NT2/D1 (cell line): ENCODE measurements around the gene F5.

Experiments
- DNase-seq: peaks from one replicate; pipeline ENCODE4 v3.0.0-alpha.2; 2011; ENCODE audit warnings: low read depth, low spot score
- H3K27me3 ChIP-seq: 2 replicates; pipeline ENCODE4 v1.6.0; 2011; ENCODE audit warnings: mild to moderate bottlenecking; ENCODE audit not compliant: insufficient read length, insufficient read depth
- H3K36me3 ChIP-seq: 2 replicates; pipeline ENCODE4 v1.6.1; 2011; ENCODE audit warnings: mild to moderate bottlenecking, low read length, mixed read lengths; ENCODE audit not compliant: insufficient read depth, insufficient read length
- H3K4me1 ChIP-seq: 2 replicates; pipeline ENCODE4 v1.5.1; 2011; ENCODE audit not compliant: insufficient read depth, insufficient read length
- H3K4me3 ChIP-seq: 2 replicates; pipeline ENCODE4 v1.5.1; 2011; ENCODE audit warnings: low read depth; ENCODE audit not compliant: insufficient read length
- H3K9ac ChIP-seq: 2 replicates; pipeline ENCODE4 v1.6.0; 2011; ENCODE audit warnings: low read depth; ENCODE audit not compliant: insufficient read length
- H3K9me3 ChIP-seq: 2 replicates; pipeline ENCODE4 v1.5.1; 2011; ENCODE audit warnings: mild to moderate bottlenecking, low read length; ENCODE audit not compliant: insufficient read depth
- SUZ12 ChIP-seq: IDR thresholded peaks from 2 replicates; pipeline ENCODE4 v1.6.1; 2011; ENCODE audit not compliant: insufficient read length, insufficient read depth; ENCODE audit errors: extremely low read depth
- YY1 ChIP-seq: IDR thresholded peaks from 2 replicates; pipeline ENCODE4 v1.6.1; 2011; ENCODE audit not compliant: insufficient read length, insufficient read depth
- ZNF274 ChIP-seq: IDR thresholded peaks from 2 replicates; pipeline ENCODE4 v1.6.1; 2011; ENCODE audit warnings: mild to moderate bottlenecking, low read depth, low read length

The F5 gene

GRCh38 chr1:169493251-169493650 lies 93.0 kb downstream of the F5 start:
- H3K27me3 ChIP-seq = no peaks in the 10 kb centered on the region
- H3K9ac ChIP-seq = no peak overlapping the region
- no peak for TF ChIP-seq YY1
- no peak for TF ChIP-seq SUZ12
- no peak for TF ChIP-seq ZNF274
- no peaks in the 10 kb centered on the region for H3K9me3 ChIP-seq
- no peak overlapping the region for H3K4me3 ChIP-seq
- H3K36me3 ChIP-seq = no peaks in the 10 kb centered on the region
- H3K4me1 ChIP-seq = no peaks in the 10 kb centered on the region
- no peak for DNase-seq

DNA sequence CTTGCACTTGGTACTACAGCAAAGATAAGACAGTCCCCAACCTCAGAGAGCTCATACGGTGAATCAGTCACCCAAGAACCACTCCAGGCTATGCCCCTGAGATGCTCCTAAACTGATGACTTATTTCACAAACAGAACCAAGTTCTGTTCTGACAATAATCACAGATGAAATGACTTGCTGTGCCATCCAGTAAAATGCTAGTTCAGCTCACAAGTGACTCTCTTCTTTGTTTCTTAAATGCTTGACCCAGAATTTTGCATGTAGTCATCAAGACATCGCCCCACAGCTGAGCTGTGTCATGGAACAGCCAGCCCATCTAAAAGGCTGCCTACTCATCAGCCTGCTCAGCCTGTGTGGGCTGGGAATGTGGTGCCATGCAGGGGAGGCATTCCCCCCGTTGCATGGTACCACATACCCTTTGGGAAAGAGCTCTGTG lies 94.4 kb downstream of the F5 start:
- Histone ChIP-seq H3K36me3 (no peaks in the 10 kb centered on the region), H3K9ac (no peak overlapping the region), H3K4me3 (no peak overlapping the region), H3K4me1 (no peaks in the 10 kb centered on the region), H3K27me3 (no peaks in the 10 kb centered on the region), H3K9me3 (peaks cover 9% of the 10 kb centered on the region; the same call in 1 of the 2 replicates)
- TF ChIP-seq YY1 (no peak), SUZ12 (no peak), ZNF274 (no peak)
- no peak for DNase-seq

DNA sequence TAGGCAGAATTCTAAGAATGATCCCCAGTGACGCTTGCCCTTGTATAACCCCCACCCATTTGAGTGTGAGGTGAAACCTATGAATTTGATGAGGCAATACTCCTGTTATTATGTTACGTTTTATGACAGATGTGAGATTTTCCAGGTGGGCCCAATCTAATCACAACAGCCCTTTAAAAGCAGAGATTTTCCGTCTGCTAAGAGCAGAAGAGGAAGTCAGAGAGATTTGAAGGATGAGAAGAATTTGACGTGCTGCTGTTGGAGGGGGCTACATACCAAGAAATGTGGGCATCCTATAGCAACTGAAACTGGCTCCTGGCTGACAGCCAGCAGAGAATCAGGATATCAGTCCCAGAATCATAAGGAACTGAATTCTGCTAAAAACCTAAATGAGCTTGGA lies 98.1 kb downstream of the F5 start:
- H3K36me3 ChIP-seq = no peaks in the 10 kb centered on the region
- DNase-seq = no peak
- H3K4me1 ChIP-seq = no peaks in the 10 kb centered on the region
- peaks cover 15% of the 10 kb centered on the region for H3K27me3 ChIP-seq
- TF ChIP-seq YY1 (no peak), SUZ12 (no peak), ZNF274 (no peak)
- no peak overlapping the region for H3K4me3 ChIP-seq
- H3K9ac ChIP-seq = no peak overlapping the region
- H3K9me3 ChIP-seq = peaks cover 12% of the 10 kb centered on the region; the same call in 1 of the 2 replicates

DNA sequence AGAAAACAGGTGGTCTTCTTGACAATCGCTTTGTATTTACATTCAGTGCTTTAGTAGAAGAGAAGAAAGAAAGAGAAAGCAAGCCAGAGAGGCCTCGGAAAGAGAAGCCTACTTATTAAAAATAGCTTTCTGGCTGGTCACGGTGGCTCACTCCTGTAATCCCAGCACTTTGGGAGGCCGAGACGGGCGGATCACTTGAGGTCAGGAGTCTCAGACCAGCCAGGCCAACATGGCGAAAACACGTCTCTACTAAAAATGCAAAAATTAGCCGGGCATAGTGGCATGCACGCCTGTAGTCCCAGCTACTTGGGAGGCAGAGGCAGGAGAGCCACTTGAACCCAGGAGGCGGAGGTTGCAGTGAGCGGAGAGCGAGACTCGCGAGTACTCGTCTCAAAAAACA lies 98.7 kb downstream of the F5 start:
- Histone ChIP-seq H3K4me3 (no peak overlapping the region), H3K9me3 (peaks cover 12% of the 10 kb centered on the region; the same call in 1 of the 2 replicates), H3K4me1 (no peaks in the 10 kb centered on the region), H3K9ac (no peak overlapping the region), H3K27me3 (peaks cover 15% of the 10 kb centered on the region), H3K36me3 (no peaks in the 10 kb centered on the region)
- no peak for DNase-seq
- TF ChIP-seq SUZ12 = no peak
- no peak for TF ChIP-seq YY1
- TF ChIP-seq ZNF274 = no peak

GRCh38 chr1:169487133-169487532 lies 99.1 kb downstream of the F5 start:
- no peak for DNase-seq
- no peaks in the 10 kb centered on the region for H3K36me3 ChIP-seq
- no peak overlapping the region for H3K9ac ChIP-seq
- TF ChIP-seq SUZ12 (no peak), ZNF274 (no peak)
- no peak overlapping the region for H3K4me3 ChIP-seq
- peaks cover 15% of the 10 kb centered on the region for H3K27me3 ChIP-seq
- H3K9me3 ChIP-seq = peaks cover 12% of the 10 kb centered on the region; the same call in 1 of the 2 replicates
- no peaks in the 10 kb centered on the region for H3K4me1 ChIP-seq

DNA sequence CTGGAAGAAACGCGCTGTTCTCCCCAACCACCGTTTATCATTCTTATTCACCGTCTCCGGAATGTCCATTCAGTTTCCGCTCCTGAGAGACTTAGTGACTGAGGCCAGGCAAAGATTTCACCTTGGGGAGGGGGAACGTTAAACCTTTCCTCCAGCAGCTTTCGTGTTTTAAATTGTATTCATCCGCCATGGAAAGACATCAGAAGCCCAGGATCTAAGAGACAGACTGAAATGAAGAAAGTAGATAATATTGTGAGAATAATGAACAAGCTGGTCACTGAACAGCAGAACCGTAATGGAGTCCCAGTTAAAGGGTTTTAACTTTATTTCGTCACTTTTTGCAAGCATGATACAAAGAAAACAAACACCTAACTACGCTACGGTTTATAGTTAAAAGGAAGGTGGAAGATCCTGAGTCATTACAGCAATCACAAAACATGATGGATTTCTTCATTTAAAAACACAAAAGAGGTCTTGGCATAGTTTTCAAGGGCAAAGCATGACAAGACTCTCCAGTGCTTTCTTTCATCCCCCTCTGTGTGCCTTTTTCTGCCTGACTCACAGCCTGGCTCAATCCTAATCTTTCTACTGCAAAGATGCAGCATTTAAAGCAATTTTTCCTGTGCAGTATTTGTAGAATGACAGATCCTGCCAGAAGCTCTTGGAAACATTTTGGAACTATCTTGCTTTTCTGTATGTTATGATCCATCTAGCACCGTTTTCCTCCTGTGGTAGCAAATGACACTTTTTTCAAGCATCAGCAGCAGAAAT lies 99.8 kb downstream of the F5 start:
- Histone ChIP-seq H3K4me3 (peak overlapping the region; percentile 76), H3K9me3 (peaks cover 12% of the 10 kb centered on the region; the same call in 1 of the 2 replicates), H3K36me3 (no peaks in the 10 kb centered on the region), H3K9ac (peak overlapping the region; percentile 77), H3K4me1 (no peaks in the 10 kb centered on the region), H3K27me3 (peaks cover 15% of the 10 kb centered on the region)
- TF ChIP-seq YY1 (no peak), ZNF274 (no peak), SUZ12 (no peak)
- DNase-seq = no peak

- Histone ChIP-seq H3K36me3 (no peaks in the 10 kb centered on the region), H3K4me3 (peak within 1 kb of the TSS; percentile 76), H3K9me3 (peaks cover 12% of the 10 kb centered on the region; the same call in 1 of the 2 replicates), H3K9ac (peak within 1 kb of the TSS; percentile 84), H3K4me1 (no peaks in the 10 kb centered on the region), H3K27me3 (peaks cover 15% of the 10 kb centered on the region)
- DNase-seq = peak; percentile 99
- TF ChIP-seq YY1 (no peak), ZNF274 (no peak), SUZ12 (no peak)
Observed at GRCh38 chr1:169485431-169486280, 100.6 kb downstream of the F5 start, which contains the start of gene SLC19A2. Gene SLC19A2, minus strand, starts transcription at chr1:169485944. Its CDS starts 178 bp downstream, at chr1:169485766.
